Caco-2 (cell line): ENCODE data around the gene CIAO2A. TPM values are rescaled to one million over a fixed set of nuclear protein-coding genes. Genes with fewer than 3 reads are reported as not detected.

Source experiments
- BruUV-seq: library from RNA; stranded (reverse); fragments of 400-500 nt; replicated peaks from 2 replicates; lab custom pipeline; 2021; lab: Mats Ljungman, UMichigan
- CTCF ChIA-PET: fragments of 300-600 bp; sonication (Branson Sonifier 250); formaldehyde crosslinking; loops from one replicate; lab custom pipeline; 2022; ENCODE audit warnings: antibody characterized with exemption; lab: Charles Lee
- POLR2A ChIA-PET: fragments of 300-600 bp; sonication (Branson Sonifier 250); formaldehyde crosslinking; loops from one replicate; lab custom pipeline; 2022; ENCODE audit warnings: antibody characterized with exemption; lab: Charles Lee
- DNase-seq, 2 experiments: peaks; one replicate each; pipeline versions ENCODE4 v3.0.0 to v3.0.0-alpha.2; 2020 to 2022
- H3K27me3 ChIP-seq: replicated peaks from 2 replicates; pipeline ENCODE4 v1.6.0; 2011; ENCODE audit warnings: low read length; ENCODE audit not compliant: control insufficient read depth, insufficient read depth
- H3K36me3 ChIP-seq: 2 replicates; pipeline ENCODE4 v1.5.1; 2011; ENCODE audit warnings: low read length; ENCODE audit not compliant: control insufficient read depth, insufficient read depth
- H3K4me1 ChIP-seq: fragments of 250-450 bp; sonication (Bioruptor Pico); 2 replicates; pipeline ENCODE4 v1.5.1; 2020; ENCODE audit warnings: mild to moderate bottlenecking
- H3K4me3 ChIP-seq: 2 replicates; pipeline ENCODE4 v1.5.1; 2011; ENCODE audit warnings: low read depth, mild to moderate bottlenecking, control low read depth, low read length
- H3K9me3 ChIP-seq: fragments of 250-450 bp; sonication (Bioruptor Pico); 2 replicates; pipeline ENCODE4 v1.5.1; 2020; ENCODE audit warnings: mild to moderate bottlenecking, moderate library complexity
- H3K27ac Mint-ChIP-seq: one replicate; pipeline ENCODE4 v1.8.0; 2022; ENCODE audit warnings: mixed read lengths; ENCODE audit not compliant: unreplicated experiment
- H3K27me3 Mint-ChIP-seq: one replicate; pipeline ENCODE4 v1.8.0; 2022; ENCODE audit warnings: mixed read lengths; ENCODE audit not compliant: insufficient read depth, unreplicated experiment
- H3K36me3 Mint-ChIP-seq: one replicate; pipeline ENCODE4 v1.8.0; 2022; ENCODE audit warnings: mild to moderate bottlenecking, mixed read lengths; ENCODE audit not compliant: insufficient read depth, unreplicated experiment
- H3K4me1 Mint-ChIP-seq: one replicate; pipeline ENCODE4 v1.8.0; 2022; ENCODE audit warnings: low read depth, mixed read lengths; ENCODE audit not compliant: unreplicated experiment
- H3K4me3 Mint-ChIP-seq: one replicate; pipeline ENCODE4 v1.8.0; 2022; ENCODE audit warnings: mild to moderate bottlenecking, moderate library complexity, mixed read lengths; ENCODE audit not compliant: unreplicated experiment
- H3K9me3 Mint-ChIP-seq: one replicate; pipeline ENCODE4 v1.8.0; 2022; ENCODE audit warnings: mixed read lengths; ENCODE audit not compliant: unreplicated experiment
- CTCF ChIP-seq, 2 experiments: fragments of 200-600 bp in 1 of 2; IDR thresholded peaks; 1 replicate in 1 of 2; 2 replicates in 1 of 2; pipeline versions ENCODE4 v1.5.1 to v1.8.0; 2011 to 2022; ENCODE audit warnings: antibody characterized with exemption in 1 of 2, control low read depth in 1 of 2, inconsistent platforms in 1 of 2, low read depth in 1 of 2, low read length in 1 of 2, mild to moderate bottlenecking in 1 of 2, moderate library complexity in 1 of 2; ENCODE audit not compliant: insufficient read depth in 1 of 2, severe bottlenecking in 1 of 2, unreplicated experiment in 1 of 2
- intact Hi-C: fragments of 100-400 bp; cut with micrococcal nuclease; formaldehyde crosslinking; loops from one replicate; pipeline ENCODE4 v1.10.0; 2022; ENCODE audit not compliant: unreplicated experiment
- total RNA-seq: library from RNA; stranded (reverse); gene quantifications from 2 replicates; pipeline ENCODE4 v1.2.3, GENCODE V29; 2022

CIAO2A gene
- total RNA-seq, 1 experiment from 2014 or later, result 61.6 TPM

- Mint-ChIP-seq H3K9me3 (no peaks in the 10 kb centered on the region), H3K36me3 (no peaks in the 10 kb centered on the region), H3K27ac (no peak overlapping the region), H3K4me1 (no peaks in the 10 kb centered on the region), H3K4me3 (no peak overlapping the region), H3K27me3 (no peaks in the 10 kb centered on the region)
- BruUV-seq, result no TSS peak
- H3K4me3 ChIP-seq, result no peak overlapping the region
- no peaks in the 10 kb centered on the region for H3K4me1 ChIP-seq
- CTCF ChIA-PET, result no interaction called here
- H3K9me3 ChIP-seq, result no peaks in the 10 kb centered on the region
- DNase-seq, result no peak
- H3K36me3 ChIP-seq, result no peaks in the 10 kb centered on the region
- intact Hi-C loops, result no loop called here
- POLR2A ChIA-PET, result no interaction called here
- TF ChIP-seq CTCF (IDR thresholded peaks at IDR 0.05; ENCODE audit: insufficient read depth in 1 of 2, low read depth in 1 of 2, low read length in 1 of 2, severe bottlenecking in 1 of 2, unreplicated experiment in 1 of 2), result no peak
- no peaks in the 10 kb centered on the region for H3K27me3 ChIP-seq
Measured at GRCh38 chr15:64035525-64035924, 58.1 kb downstream of the CIAO2A start.

GRCh38 chr15:64034519-64034918 is 59.1 kb downstream of the CIAO2A start:
- H3K9me3 ChIP-seq, result no peaks in the 10 kb centered on the region
- H3K27ac Mint-ChIP-seq, result no peak overlapping the region
- no peak overlapping the region for H3K4me3 Mint-ChIP-seq
- intact Hi-C loops, result no loop called here
- no TSS peak for BruUV-seq
- no peaks in the 10 kb centered on the region for H3K9me3 Mint-ChIP-seq
- no peaks in the 10 kb centered on the region for H3K36me3 ChIP-seq
- ChIA-PET POLR2A (no interaction called here), CTCF (no interaction called here)
- no peaks in the 10 kb centered on the region for H3K4me1 ChIP-seq
- H3K27me3 Mint-ChIP-seq, result no peaks in the 10 kb centered on the region
- TF ChIP-seq CTCF (IDR thresholded peaks at IDR 0.05; ENCODE audit: insufficient read depth in 1 of 2, low read depth in 1 of 2, low read length in 1 of 2, severe bottlenecking in 1 of 2, unreplicated experiment in 1 of 2), result no peak
- H3K36me3 Mint-ChIP-seq, result no peaks in the 10 kb centered on the region
- H3K27me3 ChIP-seq, result no peaks in the 10 kb centered on the region
- no peak for DNase-seq
- no peaks in the 10 kb centered on the region for H3K4me1 Mint-ChIP-seq
- H3K4me3 ChIP-seq, result no peak overlapping the region

- POLR2A ChIA-PET, result no interaction called here
- CTCF ChIA-PET, result no interaction called here
- no peaks in the 10 kb centered on the region for H3K27me3 Mint-ChIP-seq
Measured at GRCh38 chr15:64032329-64032728, 61.3 kb downstream of the CIAO2A start.

More at GRCh38 chr15:64032329-64032728, 61.3 kb downstream of the CIAO2A start:
- H3K9me3 ChIP-seq, result no peaks in the 10 kb centered on the region
- H3K36me3 Mint-ChIP-seq, result no peaks in the 10 kb centered on the region
- no peak overlapping the region for H3K4me3 ChIP-seq
- no peaks in the 10 kb centered on the region for H3K36me3 ChIP-seq
- no peak overlapping the region for H3K4me3 Mint-ChIP-seq
- H3K27me3 ChIP-seq, result no peaks in the 10 kb centered on the region
- intact Hi-C loops, result no loop called here
- DNase-seq, result no peak
- no peaks in the 10 kb centered on the region for H3K9me3 Mint-ChIP-seq
- no TSS peak for BruUV-seq
- no peaks in the 10 kb centered on the region for H3K4me1 ChIP-seq
- no peak overlapping the region for H3K27ac Mint-ChIP-seq
- peaks cover 7% of the 10 kb centered on the region for H3K4me1 Mint-ChIP-seq
- TF ChIP-seq CTCF (IDR thresholded peaks at IDR 0.05; ENCODE audit: insufficient read depth in 1 of 2, low read depth in 1 of 2, low read length in 1 of 2, severe bottlenecking in 1 of 2, unreplicated experiment in 1 of 2), result no peak
